Heart left ventricle (tissue), 16 donors: ENCODE data around the gene ATMIN. TPM values are rescaled to one million over a fixed set of nuclear protein-coding genes. Genes with fewer than 3 reads are reported as not detected.

Source experiments
- ATAC-seq, 4 donors: fragments of 200-7000 bp; cut with Tn5 transposase; one replicate each; pipeline ENCODE4 v1.9.1; 2020 to 2022; ENCODE audit warnings: moderate library complexity in 4 of 4, mild to moderate bottlenecking in 3 of 4, moderate number of reproducible peaks in 1 of 4
- DNase-seq, 5 donors: peaks; one replicate each; pipeline ENCODE4 v3.0.0-alpha.2; 2020
- H3K27ac ChIP-seq, 12 donors: fragments of 200-600 bp; sonication (generic) in 4 of 12; one replicate each; pipeline versions ENCODE4 v1.5.0 to v1.8.0; 2016 to 2022; ENCODE audit warnings: mild to moderate bottlenecking in 2 of 12
- H3K27me3 ChIP-seq, 9 donors: fragments of 200-600 bp; sonication (generic) in 2 of 9; one replicate each; pipeline versions ENCODE4 v1.5.1 to v1.8.0; 2016 to 2022; ENCODE audit warnings: mild to moderate bottlenecking in 3 of 9
- H3K36me3 ChIP-seq, 9 donors: fragments of 200-600 bp; sonication (generic) in 2 of 9; one replicate each; pipeline versions ENCODE4 v1.5.0 to v1.8.0; 2018 to 2022; ENCODE audit warnings: mild to moderate bottlenecking in 2 of 9
- H3K4me1 ChIP-seq, 12 donors: fragments of 200-600 bp; sonication (generic) in 4 of 12; one replicate each; pipeline versions ENCODE4 v1.5.0 to v1.8.0; 2016 to 2022; ENCODE audit warnings: mild to moderate bottlenecking in 3 of 12
- H3K4me3 ChIP-seq, 12 donors: fragments of 200-600 bp; sonication (generic) in 4 of 12; one replicate each; pipeline versions ENCODE4 v1.5.0 to v1.8.0; 2017 to 2022; ENCODE audit warnings: mild to moderate bottlenecking in 9 of 12, moderate library complexity in 4 of 12
- H3K9me3 ChIP-seq, 12 donors: fragments of 200-600 bp; sonication (generic) in 4 of 12; one replicate each; pipeline versions ENCODE4 v1.5.0 to v1.8.0; 2016 to 2022; ENCODE audit warnings: mild to moderate bottlenecking in 1 of 12
- POLR2A ChIP-seq, 2 donors: fragments of 450-650 bp; IDR thresholded peaks; one replicate each; pipeline ENCODE4 v1.6.1; 2017; ENCODE audit warnings: antibody characterized with exemption in 2 of 2, mild to moderate bottlenecking in 2 of 2, moderate library complexity in 2 of 2
- WGBS, 4 donors: extraction: QIAGEN DNeasy Blood & Tissue Kit in 2 of 4; methylation state at CpG; one replicate each; pipeline versions ENCODE4 v1.1.5 to v1.1.7; 2013 to 2018; 5-methylcytosine and 5-hydroxymethylcytosine counted together
- intact Hi-C, 10 donors: fragments of 100-400 bp; cut with DNase I; formaldehyde crosslinking; loops; one replicate each; pipeline versions ENCODE4 v1.11.1 to v1.14.2; 2022
- polyA plus RNA-seq, 2 donors: library from polyadenylated mRNA; stranded (reverse); fragments of 200-250 nt; gene quantifications; one replicate each; pipeline ENCODE4 v1.2.3, GENCODE V29; 2013
- total RNA-seq, 9 donors: library from RNA; depleted of rRNA in 2 of 9; stranded (reverse); fragments of >200 nt in 2 of 9; fragmentation: NEBNext Ultra II Directional in 3 of 9; extraction: Animal tissue kit (Norgen Biotek cat#: 25700) in 3 of 9; gene quantifications; one replicate each; pipeline versions ENCODE4 v1.1.0 to v1.2.4, GENCODE V29; 2016 to 2023
- TF ChIP-seq, protein P1 (sequence below), 12 donors: fragments of 200-600 bp; sonication (generic) in 4 of 12; IDR thresholded peaks; one replicate each; pipeline versions ENCODE4 v1.5.0 to v1.8.0; 2018 to 2022; ENCODE audit warnings: antibody characterized with exemption in 12 of 12, mild to moderate bottlenecking in 5 of 12
- donor health status: ischemic (EF 13 %, LVEDD 7.1; RV severe dilation, severe dysfunction).
- donor health status: healthy with polysubstance abuse.
- donor health status: DM: no; HTN: yes; CAD: no.
- donor health status: DM: no; HTN: no; CAD: no.
- donor health status: ischemic (EF 25% LVEDD 6.9; RV normal size, moderate dysfunction).
- donor health status: ischemic (EF 25% LVEDD 5.7; RV mildly dilated, moderate dysfunction).
- donor health status: healthy.
- donor health status: DM: yes; HTN: yes; CAD: no.
- donor health status: ischemic (EF 35%, LVEDD 5.7; RV mildly dilated, moderate dysfunction).
- donor health status: nonischemic (EF 11% LVEDD 7.7; RV severe dilation, severe dysfunction).
- donor health status: DM: yes; HTN: yes; CAD: no.
- donor health status: PGD.
- donor health status: ischemic (EF 29% LVEDD 5.4; RV normal size, mild dysfunction).
- donor health status: nonischemic (EF 23%, LVEDD 6.1; RV moderate dilation, normal function).

Gene ATMIN
- total and polyA plus RNA-seq, 11 donors: 6.4 to 36.0 (median 27.4) TPM

DNA sequence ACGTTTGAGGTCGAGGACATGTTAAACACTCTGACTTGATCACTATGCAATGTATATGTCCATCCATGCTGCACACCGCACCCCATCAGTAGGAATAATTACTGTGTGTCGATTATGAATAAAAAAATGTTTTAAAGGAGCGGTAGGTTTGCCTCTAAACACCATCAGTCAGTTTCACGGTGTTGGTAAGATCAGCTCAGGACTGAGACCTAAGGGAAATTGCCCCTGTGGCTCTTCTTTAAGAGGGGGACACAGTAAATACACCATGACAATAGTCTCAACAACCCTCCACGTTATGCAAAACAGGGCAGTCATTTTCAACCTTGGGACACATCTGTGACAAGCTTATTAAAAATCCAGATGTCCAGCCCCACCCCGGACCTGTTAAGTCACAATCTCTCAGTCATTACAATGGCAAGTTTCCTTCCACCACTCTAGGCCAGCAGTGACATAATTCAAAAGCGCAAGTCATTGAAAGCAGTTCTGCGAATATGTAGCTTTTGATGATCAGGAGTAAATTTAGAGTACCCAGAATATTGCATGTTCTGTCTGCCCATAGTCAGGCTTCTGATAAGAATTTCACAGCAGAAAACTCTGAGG, 1.2 kb downstream of the ATMIN start:
- H3K36me3 ChIP-seq: peaks cover 0 to 31% (median 10%) of the 10 kb centered on the region in 9 donors
- DNase-seq: peak in 3 of 5 donors; percentile 34 to 51 (median 45)
- peak; percentile 31 to 88 (median 48) for ATAC-seq
- WGBS, 4 donors: 17 to 28% (median 21%) methylated on average over 10 of the region's 10 CpGs
- peak overlapping the region; percentile 68 to 92 (median 80) for H3K4me3 ChIP-seq
- intact Hi-C loops: loop anchor here (1.0 to 10.0 kb wide), 10 partner anchors 27 to 700 kb away; partner anchors contain the start of genes C16orf46 (in 7 of the 10), GCSH (in 2 of the 10) and GAN (in 1 of the 10)
- H3K27ac ChIP-seq: peak overlapping the region; percentile 19 to 85 (median 82)
- TF ChIP-seq, protein P1, sequence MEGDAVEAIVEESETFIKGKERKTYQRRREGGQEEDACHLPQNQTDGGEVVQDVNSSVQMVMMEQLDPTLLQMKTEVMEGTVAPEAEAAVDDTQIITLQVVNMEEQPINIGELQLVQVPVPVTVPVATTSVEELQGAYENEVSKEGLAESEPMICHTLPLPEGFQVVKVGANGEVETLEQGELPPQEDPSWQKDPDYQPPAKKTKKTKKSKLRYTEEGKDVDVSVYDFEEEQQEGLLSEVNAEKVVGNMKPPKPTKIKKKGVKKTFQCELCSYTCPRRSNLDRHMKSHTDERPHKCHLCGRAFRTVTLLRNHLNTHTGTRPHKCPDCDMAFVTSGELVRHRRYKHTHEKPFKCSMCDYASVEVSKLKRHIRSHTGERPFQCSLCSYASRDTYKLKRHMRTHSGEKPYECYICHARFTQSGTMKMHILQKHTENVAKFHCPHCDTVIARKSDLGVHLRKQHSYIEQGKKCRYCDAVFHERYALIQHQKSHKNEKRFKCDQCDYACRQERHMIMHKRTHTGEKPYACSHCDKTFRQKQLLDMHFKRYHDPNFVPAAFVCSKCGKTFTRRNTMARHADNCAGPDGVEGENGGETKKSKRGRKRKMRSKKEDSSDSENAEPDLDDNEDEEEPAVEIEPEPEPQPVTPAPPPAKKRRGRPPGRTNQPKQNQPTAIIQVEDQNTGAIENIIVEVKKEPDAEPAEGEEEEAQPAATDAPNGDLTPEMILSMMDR (IDR thresholded peaks at IDR 0.05): no peak
- no peak for TF ChIP-seq POLR2A (IDR thresholded peaks at IDR 0.05)
- H3K4me1 ChIP-seq: peaks cover 0 to 37% (median 24%) of the 10 kb centered on the region in 12 donors
- H3K9me3 ChIP-seq: no peaks in the 10 kb centered on the region
- no peaks in the 10 kb centered on the region for H3K27me3 ChIP-seq

DNA sequence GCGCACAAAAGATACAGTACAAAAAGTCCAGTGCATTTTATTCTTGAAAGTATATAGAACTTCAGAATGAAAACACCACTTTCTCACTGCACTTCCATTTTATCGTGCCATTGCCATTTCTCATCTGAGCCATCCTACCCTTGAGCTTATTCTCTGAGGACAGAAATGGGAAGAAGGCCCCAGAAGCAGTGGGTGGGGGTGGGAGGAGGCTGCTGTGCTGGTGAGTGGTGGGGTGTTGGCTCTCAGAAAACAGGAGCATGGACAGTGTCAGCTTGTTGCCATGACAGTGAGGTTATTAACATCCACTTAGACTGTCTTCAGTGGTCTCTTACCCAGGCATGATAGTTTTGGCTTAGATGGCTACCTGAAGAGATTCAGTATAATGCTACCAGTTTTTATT, 4.5 kb downstream of the ATMIN start:
- no peaks in the 10 kb centered on the region for H3K9me3 ChIP-seq
- H3K4me3 ChIP-seq: no peak overlapping the region
- H3K4me1 ChIP-seq: peaks cover 0 to 36% (median 24%) of the 10 kb centered on the region in 12 donors
- no peak for ATAC-seq
- TF ChIP-seq POLR2A (IDR thresholded peaks at IDR 0.05): no peak
- TF ChIP-seq, protein P1 (IDR thresholded peaks at IDR 0.05): no peak
- no peaks in the 10 kb centered on the region for H3K27me3 ChIP-seq
- no peak for DNase-seq
- intact Hi-C loops: no loop called here
- WGBS, 4 donors: 90 to 95% (median 94%) methylated on average over 2 of the region's 2 CpGs
- H3K36me3 ChIP-seq: peaks cover 0 to 63% (median 43%) of the 10 kb centered on the region in 9 donors
- no peak overlapping the region for H3K27ac ChIP-seq

DNA sequence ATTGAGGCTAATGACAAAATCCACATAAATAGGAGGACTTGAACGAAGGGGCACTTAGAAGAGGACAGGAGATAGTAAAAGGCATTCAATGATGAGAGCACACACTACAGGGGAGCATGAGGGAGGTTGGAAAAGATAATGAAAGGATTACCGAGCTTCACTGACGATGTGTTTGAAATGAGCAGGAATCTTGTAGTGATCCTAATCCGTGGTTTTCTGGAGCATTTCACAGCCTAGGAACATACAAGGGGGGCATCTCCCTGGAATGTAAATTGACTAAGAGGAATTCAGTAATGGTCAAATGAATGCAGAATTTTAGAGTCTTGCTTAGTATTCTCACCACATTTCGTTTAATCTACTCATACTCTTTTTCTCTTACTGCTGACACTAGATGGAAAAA, 5.2 kb downstream of the ATMIN start:
- intact Hi-C loops: no loop called here
- H3K36me3 ChIP-seq: peaks cover 0 to 70% (median 50%) of the 10 kb centered on the region in 9 donors
- 77 to 84% (median 79%) methylated on average over 5 of the region's 5 CpGs for WGBS, 4 donors

DNA sequence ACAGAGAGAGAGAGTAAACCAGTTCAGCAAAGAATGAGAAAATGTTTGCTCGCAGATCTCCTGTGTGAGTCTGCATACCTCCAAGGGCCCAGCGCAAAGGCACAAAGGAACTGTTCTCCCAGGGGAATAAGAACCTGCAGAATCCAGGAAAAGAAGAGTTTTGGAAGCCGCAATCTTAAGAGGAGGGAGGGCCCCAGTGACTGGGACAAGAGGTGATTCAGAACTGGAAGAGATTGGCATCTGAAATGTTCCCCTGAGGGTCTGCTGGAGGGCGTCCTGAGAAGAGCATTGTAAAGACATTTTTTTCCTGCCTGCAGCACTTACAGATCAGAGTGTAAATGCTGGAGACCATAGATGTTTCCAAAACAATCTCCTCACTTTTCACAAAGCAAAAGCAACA, 6.1 kb downstream of the ATMIN start:
- 83 to 86% (median 85%) methylated on average over 4 of the region's 4 CpGs for WGBS, 4 donors
- Histone ChIP-seq H3K4me3 (no peak overlapping the region), H3K27ac (no peak overlapping the region), H3K36me3 (peaks cover 0 to 74% (median 52%) of the 10 kb centered on the region in 9 donors), H3K9me3 (no peaks in the 10 kb centered on the region), H3K4me1 (peaks cover 0 to 28% (median 18%) of the 10 kb centered on the region in 12 donors), H3K27me3 (no peaks in the 10 kb centered on the region)
- intact Hi-C loops: no loop called here
- DNase-seq (no peak), ATAC-seq (no peak)
- TF ChIP-seq, protein P1 (IDR thresholded peaks at IDR 0.05): no peak
- no peak for TF ChIP-seq POLR2A (IDR thresholded peaks at IDR 0.05)

More for the DNA sequence above, 5.2 kb downstream of the ATMIN start:
- DNase-seq (no peak), ATAC-seq (no peak)
- H3K4me3 ChIP-seq: no peak overlapping the region
- H3K27ac ChIP-seq: no peak overlapping the region
- H3K27me3 ChIP-seq: no peaks in the 10 kb centered on the region
- no peaks in the 10 kb centered on the region for H3K9me3 ChIP-seq
- no peak for TF ChIP-seq POLR2A (IDR thresholded peaks at IDR 0.05)
- TF ChIP-seq, protein P1 (IDR thresholded peaks at IDR 0.05): no peak
- H3K4me1 ChIP-seq: peaks cover 0 to 33% (median 22%) of the 10 kb centered on the region in 12 donors
